ENCODE results near the gene DLX2.
A peak's percentile ranks its signal among the peaks of the same experiment; 100 is the strongest.
"Not testable (repeated sequence)": the region's sequence is repeated elsewhere in the genome, so short reads cannot be mapped to it uniquely, and the experiment has no call there.

Gene DLX2

DNA sequence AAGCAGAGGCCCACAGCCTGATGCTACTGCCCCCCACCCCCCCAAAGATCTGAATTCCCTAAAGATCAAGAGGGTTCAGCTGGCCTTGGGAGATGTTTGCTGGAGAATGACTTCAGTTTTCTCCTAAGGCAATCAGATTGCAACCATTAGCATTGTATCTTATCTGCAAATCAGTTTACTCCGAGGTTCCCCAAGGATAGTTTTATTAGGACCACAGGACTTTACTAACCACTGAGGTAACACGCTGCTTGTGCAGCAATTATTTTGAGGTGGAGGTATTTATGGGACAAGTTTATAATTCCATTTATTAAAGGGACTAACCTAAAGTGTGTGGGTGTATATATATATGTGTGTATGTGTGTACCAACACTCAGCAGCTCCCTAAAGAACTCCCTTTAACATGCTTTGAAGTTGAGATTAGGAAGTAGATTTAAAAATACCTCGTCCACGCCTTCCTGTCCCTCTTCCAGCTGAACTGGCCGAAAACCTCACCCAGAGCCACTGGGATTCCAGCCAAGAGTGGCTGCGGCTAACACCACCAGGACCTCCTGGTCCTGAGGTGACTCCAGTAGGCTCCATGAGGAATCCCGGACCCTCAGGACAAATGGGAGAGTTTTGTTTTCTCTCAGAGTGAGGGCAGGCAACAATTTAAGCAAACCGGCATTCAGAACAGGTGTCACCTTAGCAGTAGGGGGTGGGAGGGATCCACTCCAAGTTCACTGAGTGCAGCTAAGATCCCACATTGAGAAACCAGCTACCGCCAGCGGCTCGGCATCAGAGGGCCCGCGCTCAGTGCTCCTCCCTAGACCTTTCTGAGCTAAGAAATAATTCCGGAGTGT lies 20.4 kb downstream of the DLX2 start:
- peak; percentile 59 for DNase-seq

DNA sequence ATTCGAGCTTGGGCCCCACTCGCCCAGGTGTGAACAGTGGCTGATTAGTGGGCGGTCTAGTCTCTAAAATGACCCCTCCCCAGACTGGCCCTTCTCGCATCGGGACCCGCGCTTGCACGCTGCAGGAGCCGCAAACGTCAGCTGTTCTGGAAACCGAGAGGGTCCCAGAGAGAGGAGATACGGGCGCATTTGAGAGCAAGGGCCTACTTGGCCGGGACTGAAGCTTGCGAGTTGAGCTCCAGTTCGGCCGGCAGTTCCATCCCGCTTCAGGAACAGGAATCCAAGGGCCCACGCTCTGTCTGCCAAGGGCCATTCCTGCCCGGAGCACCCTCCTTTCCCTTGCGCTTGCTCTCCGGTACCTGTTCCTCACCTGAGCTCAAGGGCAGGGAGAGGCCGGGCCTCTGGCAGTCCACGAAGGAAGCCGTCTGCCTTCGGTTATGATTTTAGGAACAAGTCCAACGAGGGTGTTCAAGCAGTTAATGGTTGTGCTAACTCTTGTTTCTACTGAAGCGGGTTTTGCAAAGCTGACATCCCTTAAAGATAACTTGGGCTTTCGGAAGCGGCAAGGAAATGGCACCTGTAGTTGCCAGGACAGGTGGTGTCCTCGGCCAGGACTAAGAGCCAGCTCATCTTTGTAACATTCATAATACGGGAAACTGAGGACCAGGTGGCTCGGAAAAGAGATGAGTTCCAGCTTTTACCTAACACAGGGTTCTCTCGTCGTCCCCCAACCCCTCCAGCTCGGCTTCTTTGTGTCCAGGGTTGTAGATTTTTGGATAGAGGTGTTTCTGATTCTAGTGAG lies 21.3 kb downstream of the DLX2 start:
- no peak for DNase-seq

DNA sequence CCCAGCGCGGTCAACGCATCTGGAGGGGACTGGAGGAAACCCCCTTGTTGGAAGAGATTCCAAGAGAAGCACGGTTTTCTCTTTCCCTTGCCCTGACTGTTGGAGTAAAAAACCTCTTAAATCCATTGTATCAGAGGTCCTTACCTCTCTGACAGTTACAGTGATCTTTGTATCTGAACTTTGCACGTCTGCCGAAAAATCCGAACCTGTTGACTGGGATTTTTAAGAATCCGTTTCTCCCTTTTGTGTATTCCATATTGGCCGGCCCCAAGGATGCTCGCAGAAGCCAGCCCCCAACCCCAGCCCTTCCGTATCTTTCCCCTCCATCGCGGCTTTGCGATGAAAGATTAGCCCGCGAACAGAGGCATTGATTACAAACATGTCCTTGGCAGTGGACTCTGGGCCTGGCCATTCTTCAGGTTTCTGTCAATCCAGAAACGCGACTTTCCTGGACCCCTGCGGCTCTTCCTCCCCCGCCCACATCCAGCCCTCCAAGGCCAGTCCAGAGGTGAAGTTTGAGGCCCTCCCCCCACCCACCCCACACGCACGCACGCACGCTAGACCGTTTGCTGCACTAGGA lies 22.0 kb downstream of the DLX2 start:
- no peak for DNase-seq

DNA sequence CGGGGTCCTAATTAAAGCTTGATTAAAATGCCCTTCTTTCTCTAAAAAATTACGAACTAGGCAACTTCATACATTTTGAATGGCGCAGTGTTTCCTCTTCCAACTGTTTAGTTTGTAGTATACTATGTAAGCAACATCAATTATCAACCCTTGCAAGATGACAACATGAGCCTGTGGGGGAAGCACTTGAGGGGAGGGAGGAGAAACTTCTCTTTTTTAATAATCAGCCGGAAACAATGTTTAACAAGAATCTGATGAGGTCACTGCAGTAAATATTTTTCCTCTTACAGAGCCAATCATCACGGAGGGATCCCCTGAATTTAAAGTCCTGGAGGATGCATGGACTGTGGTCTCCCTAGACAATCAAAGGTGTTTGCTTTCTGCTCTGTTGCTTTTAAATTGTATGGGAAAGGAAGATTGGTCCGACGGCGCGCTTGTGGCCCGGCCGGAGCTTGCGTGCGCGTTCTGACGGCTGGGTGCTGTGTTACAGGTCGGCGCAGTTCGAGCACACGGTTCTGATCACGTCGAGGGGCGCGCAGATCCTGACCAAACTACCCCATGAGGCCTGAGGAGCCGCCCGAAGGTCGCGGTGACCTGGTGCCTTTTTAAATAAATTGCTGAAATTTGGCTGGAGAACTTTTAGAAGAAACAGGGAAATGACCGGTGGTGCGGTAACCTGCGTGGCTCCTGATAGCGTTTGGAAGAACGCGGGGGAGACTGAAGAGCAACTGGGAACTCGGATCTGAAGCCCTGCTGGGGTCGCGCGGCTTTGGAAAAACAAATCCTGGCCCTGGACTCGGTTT lies 22.7 kb downstream of the DLX2 start:
- no peak for DNase-seq

DNA sequence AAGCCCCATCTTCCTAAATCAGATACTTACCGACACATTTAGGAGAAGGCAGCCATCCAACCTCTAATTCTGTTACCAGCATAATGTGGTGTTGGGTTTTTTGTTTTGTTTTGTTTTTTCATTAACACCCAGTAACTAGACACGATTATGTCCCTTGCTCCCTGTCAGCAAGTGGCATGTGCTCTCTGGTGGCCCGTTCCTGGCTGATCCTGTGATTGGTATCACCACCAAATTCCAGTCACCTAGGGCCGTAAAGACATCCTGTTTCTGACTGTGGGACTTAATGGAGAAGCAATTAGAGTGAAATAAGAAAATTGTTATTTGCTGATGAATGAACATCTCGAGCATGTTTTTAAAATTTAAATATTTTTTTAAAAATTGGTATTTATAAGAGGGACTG lies 23.3 kb downstream of the DLX2 start:
- no peak for DNase-seq

DNA sequence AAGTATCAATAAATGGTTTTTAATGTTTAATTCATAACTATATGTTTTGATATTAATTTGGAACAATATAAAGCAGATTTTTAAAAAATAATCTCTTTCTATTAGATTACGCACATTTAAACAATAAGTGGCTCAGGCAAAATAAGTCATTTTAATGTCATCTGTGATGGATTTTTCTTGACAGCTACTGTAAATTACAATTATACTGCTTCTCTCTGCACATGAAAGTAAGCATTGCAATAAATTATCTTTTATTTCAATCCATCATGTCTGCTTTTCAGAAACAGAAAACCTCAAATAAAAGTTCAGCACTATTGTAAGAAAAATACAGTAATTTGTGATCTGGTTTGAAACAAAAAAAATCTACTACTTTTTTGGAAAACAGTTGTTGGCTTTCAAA lies 28.4 kb downstream of the DLX2 start:
- DNase-seq = no peak

DNA sequence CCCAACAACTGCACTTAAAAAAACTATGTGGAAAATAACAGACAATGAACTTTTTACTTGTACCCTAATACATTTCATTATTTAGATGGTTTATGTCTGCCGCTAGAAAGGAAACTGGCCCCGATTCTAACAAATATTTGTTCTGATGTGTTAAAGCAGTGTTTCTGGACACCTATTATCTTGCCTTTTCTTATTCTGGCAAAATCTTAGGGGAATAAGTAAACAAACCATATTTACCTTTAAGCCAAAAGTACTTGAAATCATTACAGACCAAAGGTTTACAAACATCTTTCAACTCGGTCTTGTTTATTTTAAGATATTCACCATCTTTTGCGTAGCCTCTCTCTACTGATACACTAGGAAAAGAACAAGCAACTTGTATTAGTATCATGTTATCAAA lies 29.2 kb downstream of the DLX2 start:
- DNase-seq = no peak

DNA sequence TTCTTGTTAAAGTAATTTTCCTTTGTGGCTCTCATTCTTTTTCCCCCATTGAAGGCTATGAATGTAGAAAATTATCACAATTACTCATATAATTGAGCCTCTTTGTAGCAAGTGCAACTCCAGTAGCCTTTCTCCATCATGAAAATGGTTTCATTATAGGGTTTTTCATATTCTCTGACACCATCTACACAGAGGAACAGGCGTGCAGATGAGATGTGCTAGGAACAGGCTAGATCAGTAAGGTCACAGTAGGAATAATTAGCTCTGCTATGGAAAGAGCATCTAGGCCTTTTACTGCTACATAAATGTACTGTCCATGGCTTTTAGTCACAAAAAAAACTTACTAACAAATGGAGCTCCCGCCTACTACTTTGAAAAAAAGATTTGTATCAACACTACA lies 30.0 kb downstream of the DLX2 start:
- DNase-seq = peak; percentile 83

DNA sequence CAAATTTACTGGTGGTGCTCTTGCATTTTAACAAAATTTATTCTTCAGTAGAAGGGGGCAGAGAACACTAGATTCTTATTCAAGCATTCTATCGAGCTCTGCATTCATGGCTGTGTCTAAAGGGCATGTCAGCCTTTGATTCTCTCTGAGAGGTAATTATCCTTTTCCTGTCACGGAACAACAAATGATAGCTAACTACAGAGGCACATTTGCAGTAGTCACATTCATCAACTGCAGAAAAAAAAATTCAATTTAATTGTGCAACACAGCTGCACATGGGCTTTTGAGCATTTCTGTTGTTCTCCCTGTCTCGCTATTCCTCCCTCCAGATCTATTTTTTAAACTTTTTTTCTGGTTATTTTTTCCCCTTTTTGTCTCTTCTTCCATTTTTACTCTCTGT lies 30.4 kb downstream of the DLX2 start:
- DNase-seq = peak; percentile 92

DNA sequence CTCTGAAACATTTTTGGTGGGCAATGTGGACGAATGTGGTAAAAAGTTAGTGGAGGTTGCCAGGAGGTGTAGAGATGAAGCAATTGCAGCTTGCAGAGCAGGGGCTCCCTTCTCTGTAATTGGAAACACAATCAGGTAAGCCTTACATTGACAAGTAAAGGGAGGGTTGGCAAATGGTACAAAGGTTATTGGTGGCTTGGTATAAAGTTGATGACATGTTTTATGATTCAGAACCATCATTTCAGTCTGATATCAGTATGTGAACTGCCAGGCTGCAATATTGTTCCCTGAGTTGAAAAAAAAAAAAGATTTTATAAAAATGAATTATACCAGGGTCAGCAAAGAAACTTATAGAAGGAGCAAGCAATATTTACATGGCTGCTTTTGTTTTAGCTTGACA lies 31.8 kb downstream of the DLX2 start:
- DNase-seq = peak; percentile 51

DNA sequence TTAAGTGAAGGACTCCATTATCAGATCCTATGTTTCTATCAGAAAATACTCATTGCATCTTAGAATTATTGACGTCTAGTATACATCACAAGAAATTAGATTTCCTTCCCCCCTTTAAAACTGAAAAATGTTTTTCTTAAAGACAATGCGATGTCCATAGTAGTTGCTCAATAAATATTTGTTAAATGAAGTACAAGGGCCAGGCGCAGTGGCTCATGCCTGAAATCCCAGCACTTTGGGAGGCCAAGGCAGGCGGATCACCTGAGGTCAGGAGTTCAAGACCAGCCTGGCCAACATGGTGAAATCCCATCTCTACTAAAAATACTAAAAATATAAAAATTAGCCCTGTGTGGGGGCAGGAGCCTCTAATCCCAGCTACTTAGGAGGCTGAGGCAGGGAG lies 34.8 kb downstream of the DLX2 start:
- not testable (repeated sequence) for DNase-seq

DNA sequence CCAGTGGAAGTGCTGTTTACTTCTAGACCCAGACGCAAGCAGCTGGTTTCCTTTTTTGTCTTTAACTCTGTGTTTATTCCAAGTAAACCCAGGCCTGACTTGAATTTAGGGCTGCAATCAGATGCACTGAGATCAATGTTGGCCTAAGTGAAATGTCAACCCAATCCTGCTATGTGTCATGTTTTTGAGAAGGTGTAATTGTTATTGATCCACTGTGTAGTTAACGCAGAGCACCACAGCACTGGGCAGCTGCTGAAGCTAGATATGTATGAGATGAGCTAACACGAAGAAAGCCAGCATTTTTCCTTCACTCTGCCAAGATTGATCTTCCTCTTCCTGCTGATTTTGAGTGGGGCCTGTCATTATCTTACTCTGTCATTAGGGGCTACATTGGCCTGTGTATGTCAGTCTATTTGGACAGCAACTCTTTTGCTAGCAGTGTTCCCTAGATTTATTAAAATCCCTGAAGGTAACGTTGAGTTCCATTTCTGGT lies 36.3 kb downstream of the DLX2 start:
- peak; percentile 82 for DNase-seq

DNA sequence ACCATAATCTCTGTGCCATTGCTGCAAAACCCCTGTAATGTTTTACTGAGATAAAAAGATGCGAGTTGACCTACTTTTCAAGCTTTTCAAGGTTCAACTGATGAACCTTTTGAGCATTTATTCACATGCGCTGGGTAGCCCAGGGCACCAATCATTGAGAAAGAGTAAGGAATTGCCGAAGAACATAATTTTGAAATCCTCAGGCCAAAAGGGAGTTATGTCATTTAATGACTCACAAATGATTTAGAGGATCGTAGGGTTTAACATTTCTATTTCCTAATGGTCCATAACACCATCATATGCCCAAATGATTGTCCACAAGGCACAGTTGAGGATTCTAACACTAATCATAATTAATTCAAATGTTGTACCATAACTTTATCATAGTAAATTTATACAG lies 37.6 kb downstream of the DLX2 start:
- DNase-seq = no peak

DNA sequence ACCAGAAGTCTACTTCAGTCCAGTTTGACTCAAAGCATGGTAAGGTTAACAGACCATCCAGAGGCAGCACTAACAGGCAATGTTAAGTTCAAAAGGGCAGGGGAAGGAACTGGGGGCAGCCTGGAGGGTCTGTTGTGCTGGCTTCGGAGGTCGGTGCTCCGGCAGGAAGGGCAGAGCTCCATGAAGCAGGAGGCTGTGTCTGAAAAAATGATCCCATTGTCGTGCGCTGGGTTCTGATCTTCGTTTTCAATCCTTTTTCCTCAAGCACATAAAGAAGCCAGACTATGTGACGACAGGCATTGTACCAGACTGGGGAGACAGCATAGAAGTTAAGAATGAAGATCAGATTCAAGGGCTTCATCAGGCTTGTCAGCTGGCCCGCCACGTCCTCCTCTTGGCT lies 39.3 kb downstream of the DLX2 start:
- no peak for DNase-seq

DNA sequence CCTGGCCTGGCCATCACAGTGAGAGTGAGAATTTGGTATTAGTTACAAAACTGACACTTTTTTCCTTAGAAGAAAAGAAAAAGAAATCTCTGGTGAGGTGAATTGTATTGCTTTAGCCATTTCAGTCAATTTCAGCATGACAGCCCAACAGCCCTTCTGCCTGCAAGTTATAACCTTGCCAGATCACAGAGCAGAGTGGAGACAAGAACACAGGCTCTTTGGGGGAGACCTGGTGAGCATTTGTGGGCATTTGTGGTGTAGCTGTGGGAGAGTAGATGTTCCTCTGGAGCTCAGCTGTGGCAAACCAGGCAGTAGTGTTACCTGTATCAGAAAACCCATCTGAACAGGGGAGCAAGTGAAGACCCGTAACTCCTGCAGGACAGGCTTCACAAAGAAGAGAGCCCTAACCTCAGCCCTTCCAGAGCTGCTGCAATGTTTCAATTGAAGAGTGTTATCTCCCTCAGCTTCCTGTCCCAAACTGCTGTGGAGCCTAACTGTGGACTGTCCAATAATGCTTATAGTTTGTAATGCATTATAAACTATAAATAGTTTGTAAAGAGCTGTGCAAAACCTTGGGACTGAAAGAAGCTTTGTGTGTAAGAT lies 40.2 kb downstream of the DLX2 start:
- DNase-seq = no peak

DNA sequence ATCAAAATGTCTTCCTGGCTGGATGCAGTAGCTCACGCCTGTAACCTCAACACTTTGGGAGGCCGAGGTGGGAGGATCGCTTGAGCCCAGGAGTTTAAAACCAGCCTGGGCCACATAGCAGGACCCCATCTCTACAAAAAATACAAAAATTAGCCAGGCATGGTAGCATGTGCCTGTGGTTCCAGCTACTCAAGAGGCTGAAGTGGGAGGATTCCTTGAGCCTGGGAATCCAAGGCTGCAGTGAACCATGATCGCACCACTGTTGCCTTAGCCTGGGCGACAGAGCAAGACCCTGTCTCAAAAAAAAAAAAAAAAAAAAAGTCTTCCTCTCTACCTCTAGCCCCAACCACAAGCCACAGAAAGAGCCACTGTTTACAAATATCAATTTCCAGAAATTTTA lies 42.6 kb downstream of the DLX2 start:
- not testable (repeated sequence) for DNase-seq

DNA sequence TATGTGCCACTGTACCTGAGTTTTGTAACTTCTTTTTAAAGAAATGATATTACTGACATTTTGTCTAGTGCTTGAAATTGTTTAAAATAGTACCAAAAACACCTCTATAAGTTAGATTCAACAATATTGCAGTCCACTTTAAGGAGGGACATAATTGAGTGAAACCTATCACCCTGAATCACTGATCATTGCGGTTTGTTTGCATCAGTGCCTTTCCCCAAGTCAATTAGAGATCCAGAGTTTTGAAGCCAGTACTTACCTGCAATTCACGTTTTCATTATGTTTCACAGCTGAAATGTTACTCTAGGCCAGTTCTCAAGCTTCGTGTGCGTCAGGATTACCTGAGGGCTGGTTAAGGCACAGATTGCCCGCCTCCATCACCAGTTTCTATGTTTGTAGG lies 44.0 kb downstream of the DLX2 start:
- no peak for DNase-seq

DNA sequence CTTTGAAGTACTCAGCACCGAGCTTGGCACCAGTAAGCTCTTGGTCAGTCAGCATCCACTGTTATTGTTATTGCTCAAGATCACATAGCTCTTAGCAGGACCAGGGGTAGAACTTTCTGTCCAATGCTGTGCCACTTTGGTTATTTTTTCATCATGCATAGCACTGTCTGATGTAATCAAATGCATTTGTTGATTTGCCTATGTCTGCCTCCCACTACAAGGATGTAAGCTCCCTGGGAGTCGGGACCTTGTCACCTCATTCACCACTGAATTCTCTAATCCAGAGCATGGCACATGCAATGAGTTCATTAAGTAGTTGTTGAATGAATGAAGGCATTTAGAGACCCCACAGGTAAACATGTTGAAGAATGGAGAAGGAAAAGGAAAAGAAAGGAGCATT lies 46.4 kb downstream of the DLX2 start:
- DNase-seq = no peak

DNA sequence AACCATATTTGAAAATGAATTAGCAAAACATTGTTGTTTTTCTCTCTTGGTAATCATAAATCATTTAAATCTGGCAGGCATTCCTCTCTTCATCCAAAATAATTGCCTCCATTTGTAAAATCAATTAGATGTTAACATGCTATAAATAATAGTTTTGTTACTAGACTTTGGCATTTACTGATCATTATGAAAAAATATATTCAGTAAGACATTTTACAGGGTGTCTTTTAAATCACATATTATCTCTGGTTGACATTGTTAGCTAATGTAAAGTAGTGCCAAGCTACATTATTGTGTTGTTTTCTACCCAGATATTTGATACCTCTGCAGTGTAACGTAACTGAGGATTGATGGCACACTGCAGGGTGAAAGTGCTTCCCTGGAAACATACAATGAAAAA lies 49.2 kb downstream of the DLX2 start:
- DNase-seq = no peak

DNA sequence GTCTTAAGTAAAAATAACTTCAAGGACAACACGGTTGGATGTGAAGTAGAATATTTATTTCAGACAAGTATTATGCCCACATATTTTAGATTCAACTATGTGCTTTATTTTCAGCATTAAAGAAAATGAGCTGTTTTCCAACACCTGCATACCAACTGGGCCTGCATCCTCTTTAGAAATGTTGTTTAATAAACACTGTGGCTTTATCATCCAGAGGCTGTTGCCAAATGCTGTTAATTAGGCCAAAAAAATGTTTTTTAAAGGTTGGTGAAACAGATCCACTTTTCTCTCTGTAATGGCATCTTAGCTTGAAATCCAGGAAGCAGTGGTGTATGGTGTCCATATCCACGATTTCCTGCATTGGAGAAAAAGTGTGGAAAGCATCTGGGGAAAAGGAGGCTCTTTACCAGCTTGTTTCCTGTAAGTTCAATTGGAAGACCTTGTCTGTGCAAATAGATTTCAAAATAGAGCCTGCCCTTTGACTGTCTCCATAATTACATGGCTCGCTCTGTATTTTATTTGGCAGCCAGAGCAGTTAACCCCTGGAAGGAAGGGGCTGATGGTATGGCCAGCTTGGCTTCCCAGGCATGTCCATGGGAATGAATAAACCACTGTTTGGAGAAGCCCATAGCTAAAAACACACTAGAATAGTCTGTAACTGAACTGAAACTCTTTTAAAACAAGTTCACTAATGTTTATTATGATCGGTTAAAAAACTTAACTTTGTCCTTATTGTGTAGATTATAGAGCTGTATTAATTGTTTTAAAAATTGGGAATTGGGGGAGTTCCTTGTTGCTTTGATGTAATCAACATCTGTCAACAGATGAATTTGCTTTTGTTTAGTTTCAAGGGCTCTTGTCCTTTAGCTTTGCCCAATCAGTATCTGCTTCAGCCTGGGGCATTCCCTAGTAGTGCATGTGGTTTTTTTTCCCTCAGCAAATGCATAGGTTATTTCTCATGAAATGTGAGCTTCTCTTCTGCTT lies 50.4 kb downstream of the DLX2 start:
- DNase-seq = peak; percentile 77

DNA sequence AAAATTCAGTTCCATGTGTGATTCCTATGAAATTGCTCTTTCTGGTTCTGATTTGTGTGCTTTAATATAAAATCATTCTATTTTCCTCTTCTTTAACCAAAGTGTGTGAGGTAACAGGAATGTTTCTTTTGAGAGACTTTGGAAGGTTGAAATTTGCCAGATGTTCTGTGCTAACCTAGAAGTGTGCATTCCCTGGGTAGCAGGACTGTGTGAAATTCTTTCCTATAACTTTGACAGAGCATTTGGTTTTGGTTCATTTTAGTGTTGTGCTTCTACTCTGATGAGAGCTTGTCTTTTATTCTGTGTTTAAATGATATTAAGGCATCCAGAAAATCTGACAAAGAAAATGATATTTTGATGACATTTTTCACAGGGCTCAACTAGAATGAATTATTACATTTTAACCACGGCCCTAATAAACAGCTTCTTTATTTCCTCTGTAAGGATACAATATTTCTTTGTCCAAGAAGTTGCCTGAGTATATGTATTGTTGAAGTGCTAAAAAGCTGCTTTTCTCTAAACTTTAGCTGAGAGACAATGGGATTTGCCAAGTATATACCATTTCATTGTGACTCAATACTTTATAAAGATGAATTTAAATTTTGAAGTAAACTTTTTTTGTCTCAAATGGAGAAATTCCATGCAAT lies 52.1 kb downstream of the DLX2 start:
- DNase-seq = no peak
